Stimulated activated naive CD8-positive, alpha-beta T cell treated with anti-CD3 and anti-CD28 coated beads, Interleukin-15, Interleukin-2, amounts not matched to agents 100 U/mL and 50 U/mL, for 24 hours (primary cell): ENCODE results near the gene MMEL1.

ENCODE experiments used
- ATAC-seq: fragments of 150-1000 bp; cut with Tn5 transposase; one replicate; pipeline ENCODE4 v1.10.0; 2021
- DNase-seq: peaks from one replicate; pipeline ENCODE4 v3.0.0; 2021

The MMEL1 gene

DNA sequence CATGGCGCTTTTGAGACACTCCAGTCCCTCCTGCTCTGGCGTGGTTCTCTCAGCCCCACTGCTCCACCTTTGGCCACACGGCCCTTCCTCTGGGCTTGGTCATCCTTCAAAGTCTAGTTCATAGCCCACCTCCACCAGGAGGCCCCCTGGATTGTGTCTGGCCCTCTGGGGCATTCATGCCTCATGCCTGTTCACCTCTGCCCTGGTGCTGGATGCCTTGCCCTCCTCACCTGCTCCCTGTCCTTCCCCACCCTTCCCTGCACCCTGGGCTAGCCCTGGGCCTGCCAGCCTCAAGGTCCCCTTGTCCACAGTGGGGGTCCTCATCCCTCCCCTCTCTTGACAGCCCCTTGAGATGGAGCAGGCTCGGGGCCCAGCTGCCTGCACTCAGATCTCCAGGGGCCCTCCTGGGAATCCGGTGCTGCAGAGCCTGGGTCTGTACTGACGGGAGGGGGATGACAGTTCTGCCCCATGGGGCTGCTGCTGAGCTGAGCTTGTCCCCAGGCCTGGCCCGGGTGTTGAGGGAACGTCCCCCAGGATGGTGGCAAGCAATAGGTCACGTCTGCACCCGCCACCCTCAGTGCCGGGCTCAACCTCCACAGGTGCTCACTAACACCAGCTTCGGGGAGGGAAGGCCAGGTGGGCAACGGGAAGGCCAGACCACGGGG lies 27.8 kb downstream of the MMEL1 start:
- DNase-seq = no peak

DNA sequence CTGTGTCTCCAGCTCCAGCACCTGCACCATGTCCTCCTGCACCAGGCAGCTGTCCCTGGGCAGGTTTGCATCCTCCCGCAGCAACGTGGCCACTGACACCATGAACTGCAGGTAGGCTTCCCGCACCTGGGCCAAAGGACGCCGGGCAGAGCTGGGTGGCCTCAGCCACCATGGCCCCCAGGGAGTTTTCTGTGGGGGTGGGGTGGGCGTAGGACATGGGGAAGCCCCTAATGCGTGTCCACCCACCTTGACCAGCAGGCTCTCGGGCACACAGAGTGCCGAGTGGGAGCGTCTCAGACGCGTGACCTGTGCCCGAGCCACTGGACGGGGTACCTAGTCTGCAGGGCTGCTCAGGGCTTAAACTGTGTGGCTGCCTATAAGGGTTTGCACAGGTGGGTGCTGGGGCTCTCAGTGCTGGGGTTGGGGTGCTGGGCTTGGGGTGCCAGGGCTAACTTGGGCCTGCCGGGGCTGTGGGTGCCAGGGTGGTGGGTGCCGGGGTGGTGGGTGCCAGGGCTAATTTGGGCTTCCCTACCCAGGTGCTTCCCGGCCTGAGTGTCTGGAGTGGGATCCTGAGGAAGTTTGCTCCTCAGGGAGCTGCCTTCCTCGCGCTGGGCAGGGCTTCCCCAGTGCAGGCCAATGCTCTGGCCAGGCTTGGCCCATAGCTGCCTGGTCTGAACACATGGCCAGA lies 28.5 kb downstream of the MMEL1 start:
- no peak for DNase-seq
- ATAC-seq = peak; percentile 21

More for the DNA sequence above, 27.8 kb downstream of the MMEL1 start:
- no peak for ATAC-seq

DNA sequence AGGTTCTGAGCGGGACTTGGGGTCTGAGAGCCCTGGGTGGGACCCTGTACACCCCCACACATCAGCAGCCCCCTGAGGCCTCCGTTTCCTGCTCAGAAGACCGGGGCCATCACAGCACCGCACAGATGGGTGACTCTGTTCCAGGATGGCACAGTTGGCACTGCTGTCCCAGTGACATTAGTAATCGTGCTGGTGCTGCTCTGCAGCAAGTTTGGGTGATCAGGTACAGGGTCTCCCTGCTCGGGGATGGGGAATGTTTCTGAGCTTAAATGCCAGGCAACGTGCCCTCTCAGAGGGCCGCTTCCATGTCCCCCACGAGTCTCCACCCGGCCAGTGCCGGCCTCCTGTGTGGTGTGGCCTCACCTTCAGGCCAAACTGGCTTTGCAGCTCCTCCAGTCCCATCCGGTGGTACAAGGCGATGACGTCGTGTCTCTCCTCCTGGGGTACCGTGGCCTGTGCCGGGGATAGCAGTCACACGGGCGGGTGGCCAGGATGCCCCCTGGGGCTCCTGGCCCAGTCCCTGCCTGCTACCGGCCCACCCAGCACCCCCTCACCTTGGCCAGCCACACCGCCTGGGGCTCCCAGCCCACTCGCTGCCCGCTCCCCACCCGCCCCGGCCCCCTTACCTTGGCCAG lies 29.2 kb downstream of the MMEL1 start:
- ATAC-seq (no peak), DNase-seq (no peak)

DNA sequence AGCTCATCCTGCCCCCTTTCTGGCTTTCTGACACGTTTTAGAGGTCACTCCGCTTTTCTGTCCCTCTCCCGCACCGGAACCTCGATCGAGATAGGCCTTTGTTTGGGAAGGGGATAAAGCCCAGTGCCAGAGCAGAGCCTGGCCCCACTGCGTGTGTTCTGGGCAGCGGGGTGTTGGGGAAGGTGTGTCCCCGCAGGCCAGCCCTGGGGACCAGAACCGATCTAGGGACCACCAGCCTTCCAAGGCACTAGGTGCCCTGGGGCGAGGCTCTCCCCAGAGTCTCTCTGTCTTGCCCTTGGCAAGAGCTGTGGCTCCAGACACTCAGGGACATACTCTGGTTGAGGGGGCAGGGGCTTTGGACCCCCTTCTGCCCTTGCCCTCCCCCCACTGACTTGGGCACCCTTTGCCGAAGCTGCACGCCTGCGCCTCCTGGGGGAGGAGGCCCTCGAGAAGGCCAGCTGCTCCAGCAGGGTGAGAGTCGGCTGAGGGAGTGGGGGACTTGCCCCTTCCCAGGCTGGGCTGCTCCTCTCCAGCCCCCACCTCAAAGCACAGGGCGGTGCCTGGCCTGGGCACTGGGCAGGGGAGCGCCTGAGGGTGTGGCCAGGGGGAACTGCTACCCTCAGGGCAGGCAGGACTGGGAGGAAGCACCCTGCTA lies 29.8 kb downstream of the MMEL1 start:
- no peak for ATAC-seq

DNA sequence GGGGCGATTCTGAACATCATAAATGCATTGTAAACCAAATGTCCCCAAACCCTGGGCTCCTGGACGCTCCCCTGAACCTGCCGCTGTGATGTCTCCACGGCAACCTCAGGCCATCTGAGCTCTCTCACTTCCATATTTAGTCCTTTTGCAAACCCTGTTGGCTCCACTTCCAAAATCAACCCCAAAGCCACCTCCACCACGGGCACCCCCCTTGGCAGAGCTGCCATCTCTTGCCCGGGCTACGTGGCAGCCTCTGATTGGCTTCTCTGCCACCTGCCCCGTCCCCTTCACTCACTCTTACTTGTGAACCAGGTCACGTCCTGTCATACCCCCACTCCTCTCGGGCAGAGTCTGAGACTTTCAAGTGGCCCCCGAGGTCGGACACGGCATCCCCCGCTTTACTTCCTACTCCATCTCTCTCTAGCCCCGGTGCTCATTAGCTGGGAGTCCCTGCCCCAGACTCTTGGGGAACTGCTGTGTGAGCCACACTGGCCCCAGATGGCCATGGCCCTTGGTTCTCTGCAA lies 30.4 kb downstream of the MMEL1 start:
- ATAC-seq = no peak
- DNase-seq = no peak

More for the DNA sequence above, 29.8 kb downstream of the MMEL1 start:
- no peak for DNase-seq

DNA sequence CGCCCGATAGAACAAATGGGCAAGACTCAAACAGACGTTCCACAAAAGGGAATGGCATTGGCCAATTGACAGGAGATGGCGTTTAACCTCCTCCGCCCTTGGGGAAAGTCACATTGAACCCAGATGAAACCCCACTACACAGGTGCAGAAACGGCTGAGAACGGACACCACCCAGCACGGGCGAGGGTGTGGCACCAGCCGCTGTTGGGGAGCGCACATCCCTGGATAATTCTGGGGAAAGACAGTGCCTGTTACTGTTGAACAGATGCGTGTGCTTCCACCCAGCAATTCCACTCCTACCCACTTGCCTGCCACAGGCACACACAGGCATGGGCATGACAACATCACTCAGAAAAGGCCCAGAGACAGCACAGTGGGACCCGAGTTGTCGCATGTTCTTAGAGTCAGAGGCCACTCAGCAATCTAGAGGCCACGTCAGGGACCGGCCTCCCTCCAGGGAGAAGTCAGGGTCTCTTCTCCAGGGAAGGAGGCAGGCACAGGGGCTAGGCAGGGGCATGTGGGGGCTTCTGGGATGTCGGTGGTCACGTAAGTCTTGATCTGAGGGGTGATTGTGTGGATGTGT lies 31.0 kb downstream of the MMEL1 start:
- ATAC-seq (no peak), DNase-seq (no peak)

DNA sequence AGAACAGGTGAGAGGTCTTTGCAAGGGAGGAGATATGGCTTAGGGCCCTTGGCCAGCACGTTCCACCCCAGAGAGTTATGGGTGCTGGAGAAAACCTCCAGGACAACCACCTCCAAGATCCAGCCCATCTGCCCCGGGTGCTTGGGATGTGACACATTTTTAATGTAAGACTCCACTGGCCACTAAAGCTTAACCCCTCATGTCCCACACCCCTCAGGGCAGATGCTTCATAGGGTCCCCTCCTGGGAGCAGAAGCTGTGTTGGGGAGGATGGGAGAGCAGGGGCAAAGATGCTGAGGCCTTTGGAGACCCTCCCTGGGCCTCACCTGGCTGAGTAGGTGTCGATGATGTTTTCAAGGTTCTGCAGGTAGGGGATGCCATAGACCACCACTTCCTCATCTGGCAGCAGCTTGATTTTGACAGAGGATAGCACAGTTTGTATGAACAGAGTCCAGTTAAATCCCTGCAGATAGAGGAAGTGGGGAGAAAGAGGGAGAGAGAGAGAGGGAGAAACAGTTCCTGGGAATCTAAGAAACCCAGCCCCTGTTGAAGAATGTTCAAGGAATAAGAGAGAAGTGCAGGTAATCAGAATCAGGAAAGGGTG lies 34.4 kb downstream of the MMEL1 start:
- no peak for ATAC-seq
- DNase-seq = no peak

DNA sequence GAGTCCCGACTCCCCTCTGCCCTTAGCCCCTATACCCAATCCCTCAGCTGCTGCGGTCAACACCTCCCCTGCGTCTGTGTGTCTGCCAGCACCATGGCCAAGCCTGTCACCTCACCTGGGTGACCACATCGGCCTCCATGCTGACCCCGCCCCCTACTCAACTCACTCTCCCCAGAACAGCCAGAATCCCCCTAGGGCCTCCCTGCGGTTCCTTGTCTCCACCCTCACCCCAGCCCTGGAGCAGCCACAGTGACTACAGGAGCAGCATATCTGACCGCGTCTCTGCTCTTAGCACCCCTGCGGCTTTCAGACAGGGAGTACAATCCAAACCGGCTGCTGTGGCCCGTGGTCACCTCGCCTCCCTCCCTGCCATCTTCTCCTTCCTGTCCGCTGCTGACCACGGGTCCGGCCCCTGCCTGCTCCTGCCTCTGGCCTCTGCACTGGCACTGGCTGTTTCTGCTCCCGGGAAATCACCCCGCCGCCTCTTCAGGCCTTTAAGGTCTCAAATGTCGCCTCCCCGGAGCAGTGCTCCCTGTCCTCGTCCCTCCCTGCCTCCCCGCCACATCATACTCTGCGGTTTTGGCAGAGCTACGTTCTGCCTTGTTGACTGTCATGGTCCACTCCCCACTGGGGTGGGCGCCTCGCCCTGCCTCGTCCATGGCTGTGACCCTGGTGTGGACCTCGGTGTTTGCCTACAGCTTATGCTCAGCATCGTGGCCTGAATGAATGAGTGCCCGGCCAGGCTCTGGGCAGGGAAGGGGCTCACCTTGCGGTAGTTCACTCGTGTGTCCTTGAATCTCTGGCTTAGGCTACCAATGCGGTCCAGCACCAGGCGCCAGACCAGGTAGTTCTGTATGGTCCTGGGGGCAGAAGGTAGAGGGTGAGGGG lies 35.1 kb downstream of the MMEL1 start:
- no peak for ATAC-seq
- DNase-seq = no peak

DNA sequence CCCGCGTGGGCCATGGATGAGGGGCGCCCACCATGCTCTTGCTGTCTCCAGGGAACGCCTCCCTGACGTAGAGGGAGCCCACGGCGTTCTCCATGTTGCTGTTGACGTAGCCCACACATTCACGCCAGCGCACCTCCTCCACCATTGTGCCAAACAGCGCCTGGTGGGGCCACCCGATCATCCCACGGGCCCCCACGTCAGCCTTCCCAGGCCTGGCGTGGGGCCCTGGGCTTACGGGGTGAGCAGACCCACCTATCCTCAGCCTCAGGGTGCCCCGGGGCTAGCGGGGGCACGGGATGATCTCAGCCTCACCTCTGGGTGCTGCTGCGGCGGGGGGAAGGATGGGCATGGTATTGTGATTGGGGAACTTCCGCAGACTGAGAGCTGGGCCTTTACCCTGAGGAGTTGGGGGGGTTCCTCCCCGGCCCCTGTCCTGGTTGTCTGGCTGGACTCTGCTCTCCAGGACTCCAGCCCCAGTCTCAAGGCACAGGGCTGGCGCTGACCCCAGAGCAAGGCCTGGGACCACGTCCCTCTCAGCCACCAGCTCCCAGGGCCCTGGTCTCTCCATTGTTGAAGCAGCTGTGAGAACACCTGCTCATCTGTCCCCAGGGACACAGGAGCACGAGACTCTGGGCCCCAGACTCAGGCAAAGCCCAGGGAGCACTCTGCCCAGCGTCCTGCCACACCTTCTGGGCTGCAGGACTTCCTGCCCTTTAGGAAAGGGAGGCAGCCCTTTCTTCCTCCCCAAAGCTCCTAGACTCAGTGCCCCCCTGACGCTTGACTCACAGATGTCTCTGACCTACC lies 36.1 kb downstream of the MMEL1 start:
- DNase-seq (no peak), ATAC-seq (no peak)

DNA sequence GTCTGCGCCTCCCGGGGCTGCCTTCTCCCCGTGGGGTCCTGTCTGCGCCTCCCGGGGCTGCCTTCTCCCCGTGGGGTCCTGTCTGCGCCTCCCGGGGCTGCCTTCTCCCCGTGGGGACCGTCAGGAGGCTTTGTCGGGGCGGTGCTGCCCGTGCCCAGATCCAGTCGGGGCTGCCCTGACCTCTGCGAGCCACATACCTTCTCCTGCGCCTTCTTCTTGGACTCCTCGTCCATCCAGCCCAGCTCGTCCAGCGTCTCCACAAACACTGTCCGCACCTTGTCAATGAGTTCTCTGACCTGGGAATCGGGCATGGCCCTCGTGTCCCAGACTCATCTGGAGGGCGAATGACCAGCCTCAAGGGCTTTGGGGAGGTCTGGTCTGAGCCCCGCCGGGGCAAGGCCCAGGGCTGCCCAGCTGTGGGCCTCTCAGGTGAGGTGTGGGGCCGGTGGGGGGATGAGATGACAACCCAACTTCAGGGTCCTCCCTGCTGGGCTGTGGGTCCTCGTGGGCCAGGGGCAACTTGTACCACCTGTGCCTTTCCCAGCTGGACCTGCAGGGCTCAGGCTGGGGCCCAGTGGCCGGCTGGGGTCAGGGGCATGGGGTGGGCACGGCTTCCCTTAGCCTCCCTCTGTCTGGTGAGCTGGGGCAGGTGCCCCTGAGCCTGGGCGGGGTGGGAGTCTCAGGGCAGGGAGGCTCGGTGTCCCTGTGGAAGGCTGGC lies 36.8 kb downstream of the MMEL1 start:
- ATAC-seq (no peak), DNase-seq (no peak)

DNA sequence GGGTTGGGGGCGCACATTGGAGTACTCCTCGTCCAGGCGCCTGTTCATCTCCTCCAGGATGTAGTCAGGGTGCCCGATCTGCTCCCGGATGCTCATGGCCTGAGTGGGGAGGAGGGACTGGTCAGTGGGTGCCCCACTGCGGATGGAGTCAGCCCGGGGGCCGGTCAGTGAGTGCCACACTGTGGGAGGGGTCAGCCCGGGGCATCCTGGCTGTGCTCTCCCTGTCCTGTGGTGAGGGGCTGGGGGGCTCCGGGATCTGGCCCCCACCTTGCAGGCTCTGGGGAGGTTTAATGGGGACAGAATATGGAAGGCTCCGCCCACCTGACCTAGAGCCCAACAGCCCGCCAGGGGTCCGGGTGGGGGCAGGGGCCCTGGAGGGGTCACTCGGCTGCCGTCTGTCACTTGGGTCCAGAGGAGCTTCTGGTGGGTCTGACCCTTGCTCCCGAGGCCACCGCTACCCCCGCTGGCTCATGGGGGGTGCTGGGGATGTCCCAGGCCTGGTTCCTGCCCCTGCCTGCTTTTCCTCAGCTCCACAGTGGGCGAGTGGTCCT lies 37.5 kb downstream of the MMEL1 start:
- ATAC-seq (no peak), DNase-seq (no peak)

DNA sequence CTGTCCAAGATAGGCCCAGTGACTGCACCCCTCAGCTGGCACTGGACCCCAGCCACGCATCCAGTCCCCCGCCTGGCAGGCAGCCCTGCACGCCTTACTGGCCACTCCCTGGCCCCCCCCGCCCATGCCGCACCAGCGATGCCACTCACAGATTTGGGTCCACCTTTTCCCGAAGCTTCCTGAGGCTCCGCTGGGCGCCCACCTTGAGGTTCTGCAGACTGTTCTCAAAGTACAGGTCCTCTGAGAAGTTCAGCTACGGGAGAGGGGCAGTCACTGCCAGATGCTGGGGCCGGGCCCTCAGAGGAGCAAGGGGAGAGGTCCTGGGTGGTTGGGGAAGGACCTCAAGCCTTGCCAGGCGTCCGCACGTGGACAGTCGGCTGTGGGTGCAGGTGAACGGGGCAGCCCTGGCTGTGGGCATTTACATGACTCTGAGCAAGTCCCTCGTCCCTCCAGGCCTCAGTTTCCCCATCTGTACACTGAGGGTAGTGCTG lies 38.1 kb downstream of the MMEL1 start:
- no peak for ATAC-seq
- no peak for DNase-seq

DNA sequence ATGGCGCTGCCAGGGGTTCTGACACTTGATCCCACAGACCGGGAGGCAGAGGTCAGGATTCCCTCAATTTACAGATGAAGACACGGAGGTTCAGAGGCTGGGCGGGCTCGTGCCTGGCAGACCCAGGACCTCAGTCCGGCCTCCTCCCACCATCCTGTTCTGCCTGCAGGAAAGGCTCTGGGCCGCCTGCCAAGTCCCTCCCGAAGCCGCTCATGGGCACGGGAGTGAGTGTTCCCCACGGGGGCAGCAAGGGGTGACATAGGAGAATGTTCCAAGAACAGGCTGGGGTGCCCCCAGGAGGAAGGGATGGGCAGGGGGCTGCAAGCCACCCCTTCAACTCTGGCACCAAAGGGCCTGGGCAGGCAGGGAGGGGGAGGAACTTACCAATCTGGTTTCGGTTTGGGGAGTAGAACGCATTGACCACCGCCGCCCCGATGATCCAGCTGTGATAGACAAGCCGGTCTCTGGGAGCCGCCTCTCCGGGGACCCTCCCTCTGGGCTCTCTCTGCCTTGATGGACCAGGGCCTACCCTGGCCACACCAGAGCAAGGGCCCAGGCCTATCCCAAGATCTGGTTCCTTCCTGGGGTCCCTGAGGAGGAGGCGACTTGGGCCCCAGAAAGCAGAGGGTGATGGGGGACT lies 38.7 kb downstream of the MMEL1 start:
- no peak for ATAC-seq
- DNase-seq = no peak

DNA sequence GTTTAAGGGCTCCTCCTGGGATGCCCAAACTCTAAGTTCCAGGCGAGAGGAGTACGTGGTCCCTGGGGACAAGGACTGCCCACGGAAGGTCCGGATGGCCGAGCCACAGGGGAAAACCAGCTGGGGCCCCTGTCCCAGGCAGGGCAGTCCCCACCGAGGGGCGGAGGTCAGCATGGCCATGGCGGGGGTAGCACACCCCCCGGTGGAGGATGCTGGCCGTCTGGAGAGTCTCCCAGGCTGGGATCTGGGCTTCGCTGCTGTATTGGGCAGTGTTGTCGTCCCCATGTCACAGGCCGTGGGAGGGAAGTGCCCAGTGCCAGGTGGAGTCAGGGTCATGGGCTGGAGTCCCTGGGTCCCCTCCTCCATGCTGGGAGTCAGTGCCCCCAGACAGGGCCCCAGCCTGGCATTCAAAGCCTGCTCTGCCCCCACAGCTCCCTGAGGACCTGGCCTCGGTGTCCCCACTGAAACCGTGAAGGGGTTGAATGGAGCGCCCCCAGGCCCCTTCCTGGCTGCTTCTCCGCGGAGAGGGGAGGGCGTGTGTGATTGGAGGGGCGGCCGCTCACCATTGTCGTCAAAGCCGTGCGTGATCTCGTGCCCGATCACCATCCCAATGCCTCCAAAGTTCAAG lies 39.5 kb downstream of the MMEL1 start:
- no peak for ATAC-seq
- DNase-seq = no peak

DNA sequence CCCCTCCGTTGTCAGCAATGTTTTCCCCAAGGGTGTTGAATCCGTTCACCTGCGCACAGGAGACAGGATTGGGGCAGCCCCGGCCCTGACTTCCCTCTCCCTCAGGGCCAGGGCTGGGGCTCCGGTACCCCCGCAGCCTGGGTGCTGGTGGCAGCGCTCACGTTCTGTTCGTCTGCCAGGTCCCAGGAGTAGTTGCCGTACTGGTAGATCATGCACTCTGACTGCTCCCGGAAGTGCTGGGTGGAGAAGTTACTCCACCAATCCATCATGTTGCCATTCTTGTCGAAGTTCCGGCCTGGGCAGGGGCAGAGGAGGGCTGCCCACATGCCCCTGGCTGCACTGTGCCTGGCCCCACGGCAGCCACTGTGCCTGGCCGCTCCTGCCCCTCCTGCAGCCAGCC lies 40.1 kb downstream of the MMEL1 start:
- no peak for ATAC-seq
- no peak for DNase-seq

DNA sequence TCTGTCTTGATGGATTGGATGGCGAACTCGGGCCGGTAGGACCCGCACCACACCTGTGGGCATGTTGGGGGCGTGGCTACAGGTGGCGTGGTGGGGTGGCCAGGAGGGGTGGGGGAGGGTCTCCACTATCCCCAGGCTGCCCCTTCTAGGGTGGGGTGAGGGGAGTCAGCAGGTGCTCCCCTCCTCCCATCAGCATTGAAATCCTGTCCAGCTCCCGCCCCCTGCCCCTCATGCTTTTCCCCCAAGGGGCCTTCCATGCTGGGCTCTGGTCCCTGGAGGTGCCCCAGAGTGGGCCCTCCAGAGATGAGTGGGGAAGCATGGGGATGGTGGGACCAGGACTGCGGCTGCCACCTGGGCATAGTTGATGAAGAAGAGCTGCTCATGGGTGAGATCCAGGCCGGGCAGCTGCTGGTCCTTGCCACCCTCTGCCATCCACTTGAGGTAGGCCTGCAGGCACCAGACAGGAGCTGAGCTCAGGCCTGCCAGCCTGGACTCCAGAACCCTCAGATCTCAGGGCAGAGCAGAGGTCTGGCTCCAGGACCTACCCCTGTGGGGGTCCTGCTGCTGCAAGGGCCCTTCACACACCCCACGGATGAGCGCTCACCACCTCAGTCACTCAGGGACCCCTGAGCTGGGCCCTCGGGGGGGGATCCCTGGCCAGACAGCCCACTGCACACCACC lies 41.1 kb downstream of the MMEL1 start:
- DNase-seq = no peak
- ATAC-seq = no peak

DNA sequence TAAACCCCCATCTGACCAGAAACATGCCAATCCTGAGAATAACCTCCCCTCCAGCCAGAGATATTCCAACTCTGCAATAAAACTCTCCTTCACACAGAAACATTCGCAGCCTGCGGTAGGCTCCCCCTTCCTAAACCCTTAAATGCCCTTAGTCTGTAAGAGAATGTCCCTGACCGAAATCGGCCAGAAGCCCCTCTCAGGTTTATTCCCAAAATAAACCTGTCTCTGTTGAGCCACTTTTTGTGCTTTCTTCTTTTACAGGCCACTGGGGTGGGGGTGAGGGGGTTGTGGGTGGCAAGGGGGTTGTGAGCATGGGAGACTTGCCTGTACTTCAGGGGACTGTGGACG lies 41.6 kb downstream of the MMEL1 start:
- DNase-seq = no peak
- no peak for ATAC-seq
